Neural progenitor cell (in vitro differentiated cells): ENCODE data around the gene GATA6.

ENCODE experiments used
- EZH2phosphoT487 ChIP-seq: fragments of 200-600 bp; sonication (generic); IDR thresholded peaks from 2 replicates; pipeline ENCODE4 v1.6.1; 2017; ENCODE audit warnings: antibody characterized with exemption
- TF ChIP-seq, protein P1 (sequence below): fragments of 200-600 bp; sonication (generic); IDR thresholded peaks from 2 replicates; pipeline ENCODE4 v1.5.1; 2017; ENCODE audit warnings: antibody characterized with exemption, mild to moderate bottlenecking

- TF ChIP-seq, protein P1, sequence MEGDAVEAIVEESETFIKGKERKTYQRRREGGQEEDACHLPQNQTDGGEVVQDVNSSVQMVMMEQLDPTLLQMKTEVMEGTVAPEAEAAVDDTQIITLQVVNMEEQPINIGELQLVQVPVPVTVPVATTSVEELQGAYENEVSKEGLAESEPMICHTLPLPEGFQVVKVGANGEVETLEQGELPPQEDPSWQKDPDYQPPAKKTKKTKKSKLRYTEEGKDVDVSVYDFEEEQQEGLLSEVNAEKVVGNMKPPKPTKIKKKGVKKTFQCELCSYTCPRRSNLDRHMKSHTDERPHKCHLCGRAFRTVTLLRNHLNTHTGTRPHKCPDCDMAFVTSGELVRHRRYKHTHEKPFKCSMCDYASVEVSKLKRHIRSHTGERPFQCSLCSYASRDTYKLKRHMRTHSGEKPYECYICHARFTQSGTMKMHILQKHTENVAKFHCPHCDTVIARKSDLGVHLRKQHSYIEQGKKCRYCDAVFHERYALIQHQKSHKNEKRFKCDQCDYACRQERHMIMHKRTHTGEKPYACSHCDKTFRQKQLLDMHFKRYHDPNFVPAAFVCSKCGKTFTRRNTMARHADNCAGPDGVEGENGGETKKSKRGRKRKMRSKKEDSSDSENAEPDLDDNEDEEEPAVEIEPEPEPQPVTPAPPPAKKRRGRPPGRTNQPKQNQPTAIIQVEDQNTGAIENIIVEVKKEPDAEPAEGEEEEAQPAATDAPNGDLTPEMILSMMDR: no peak
- TF ChIP-seq EZH2phosphoT487: no peak
Observed at GRCh38 chr18:22153428-22153827, 16.0 kb upstream of the GATA6 start.
